PFSK-1 (cell line): Measurements from ENCODE around the gene PRDM16.

Source experiments
- FOXP2 ChIP-seq: optimal IDR thresholded peaks from 2 replicates; pipeline ENCODE3; 2011; ENCODE audit warnings: borderline replicate concordance, control low read depth, inconsistent platforms; ENCODE audit not compliant: insufficient read depth; ENCODE audit errors: extremely low read length, extremely low read depth
- POLR2AphosphoS5 ChIP-seq: IDR thresholded peaks from 2 replicates; pipeline ENCODE4 v1.6.1; 2012; ENCODE audit warnings: low read depth, mild to moderate bottlenecking, control low read depth, low read length, moderate library complexity
- SIN3A ChIP-seq: IDR thresholded peaks from 2 replicates; pipeline ENCODE4 v1.6.1; 2012; ENCODE audit warnings: mild to moderate bottlenecking, low read length, moderate library complexity, borderline replicate concordance; ENCODE audit not compliant: insufficient read depth
- TAF1 ChIP-seq: IDR thresholded peaks from 2 replicates; pipeline ENCODE4 v1.6.1; 2012; ENCODE audit warnings: low read length, control low read depth, borderline replicate concordance; ENCODE audit not compliant: insufficient read depth
- TF ChIP-seq, protein P1 (sequence below), 2 experiments: IDR thresholded peaks; 2 replicates each; pipeline versions ENCODE4 v1.6.1 to v1.8.0; 2011 to 2012; ENCODE audit warnings: low read depth in 2 of 2, low read length in 2 of 2, control low read depth in 1 of 2, inconsistent platforms in 1 of 2, mild to moderate bottlenecking in 1 of 2, moderate library complexity in 1 of 2; ENCODE audit not compliant: insufficient read depth in 1 of 2

PRDM16 gene

DNA sequence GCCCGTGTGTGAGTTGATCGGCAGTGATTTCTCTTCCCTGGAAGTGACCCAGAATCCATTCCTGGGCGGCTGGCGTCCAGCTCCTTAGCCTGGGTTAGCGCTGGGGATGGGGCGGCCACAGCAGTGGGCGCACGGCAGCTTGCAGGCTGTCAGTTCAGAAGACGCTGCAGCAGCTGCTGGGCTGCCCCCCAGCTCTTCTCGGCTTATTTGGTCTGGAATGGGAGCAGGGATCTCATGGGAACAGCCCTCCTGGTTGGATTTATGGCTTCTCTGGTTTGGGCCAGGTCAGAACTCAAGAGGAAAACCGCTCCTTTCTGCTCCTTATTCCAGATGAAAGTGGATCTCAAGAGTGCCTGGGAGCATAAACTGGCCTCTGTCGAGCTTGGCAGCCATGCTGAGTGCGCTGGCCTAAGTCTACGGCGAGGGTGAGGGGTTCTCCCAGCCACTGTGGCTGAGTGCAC lies 148.2 kb downstream of the PRDM16 start:
- TF ChIP-seq SIN3A = no peak

DNA sequence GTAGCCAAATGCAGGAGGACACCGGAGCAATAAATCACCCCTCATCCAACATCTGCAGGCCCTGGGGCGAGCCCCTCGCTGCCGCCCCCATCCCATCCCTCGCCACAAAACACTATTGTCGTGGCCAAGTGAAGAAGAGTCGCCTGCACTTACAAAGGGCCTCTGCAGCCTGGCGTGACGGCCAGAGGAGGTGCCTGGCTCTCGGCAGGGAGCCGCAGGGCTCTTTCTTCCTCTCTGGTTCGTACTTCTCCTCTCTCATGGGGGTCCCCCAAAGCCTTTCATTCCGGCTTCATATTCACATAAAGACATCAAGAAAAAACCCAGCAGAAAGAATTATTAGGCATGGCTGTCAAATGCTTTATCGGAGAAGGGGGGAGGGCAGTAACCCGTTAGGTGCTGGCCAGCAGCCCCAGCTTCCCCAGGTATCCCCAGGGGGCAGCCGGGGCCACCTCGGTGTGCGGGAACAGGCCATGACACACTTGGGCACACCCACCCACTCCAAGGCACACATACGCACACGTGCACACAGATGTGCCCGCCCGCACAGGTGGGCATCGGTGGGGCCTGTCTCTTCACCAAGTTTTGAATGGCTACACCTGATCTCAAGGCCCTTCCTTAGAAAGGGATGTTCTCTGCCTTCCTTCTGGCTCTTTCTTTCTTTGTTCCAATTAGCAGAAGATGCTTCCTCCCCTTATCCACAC lies 149.1 kb downstream of the PRDM16 start:
- no peak for TF ChIP-seq POLR2AphosphoS5
- TF ChIP-seq, protein P1, sequence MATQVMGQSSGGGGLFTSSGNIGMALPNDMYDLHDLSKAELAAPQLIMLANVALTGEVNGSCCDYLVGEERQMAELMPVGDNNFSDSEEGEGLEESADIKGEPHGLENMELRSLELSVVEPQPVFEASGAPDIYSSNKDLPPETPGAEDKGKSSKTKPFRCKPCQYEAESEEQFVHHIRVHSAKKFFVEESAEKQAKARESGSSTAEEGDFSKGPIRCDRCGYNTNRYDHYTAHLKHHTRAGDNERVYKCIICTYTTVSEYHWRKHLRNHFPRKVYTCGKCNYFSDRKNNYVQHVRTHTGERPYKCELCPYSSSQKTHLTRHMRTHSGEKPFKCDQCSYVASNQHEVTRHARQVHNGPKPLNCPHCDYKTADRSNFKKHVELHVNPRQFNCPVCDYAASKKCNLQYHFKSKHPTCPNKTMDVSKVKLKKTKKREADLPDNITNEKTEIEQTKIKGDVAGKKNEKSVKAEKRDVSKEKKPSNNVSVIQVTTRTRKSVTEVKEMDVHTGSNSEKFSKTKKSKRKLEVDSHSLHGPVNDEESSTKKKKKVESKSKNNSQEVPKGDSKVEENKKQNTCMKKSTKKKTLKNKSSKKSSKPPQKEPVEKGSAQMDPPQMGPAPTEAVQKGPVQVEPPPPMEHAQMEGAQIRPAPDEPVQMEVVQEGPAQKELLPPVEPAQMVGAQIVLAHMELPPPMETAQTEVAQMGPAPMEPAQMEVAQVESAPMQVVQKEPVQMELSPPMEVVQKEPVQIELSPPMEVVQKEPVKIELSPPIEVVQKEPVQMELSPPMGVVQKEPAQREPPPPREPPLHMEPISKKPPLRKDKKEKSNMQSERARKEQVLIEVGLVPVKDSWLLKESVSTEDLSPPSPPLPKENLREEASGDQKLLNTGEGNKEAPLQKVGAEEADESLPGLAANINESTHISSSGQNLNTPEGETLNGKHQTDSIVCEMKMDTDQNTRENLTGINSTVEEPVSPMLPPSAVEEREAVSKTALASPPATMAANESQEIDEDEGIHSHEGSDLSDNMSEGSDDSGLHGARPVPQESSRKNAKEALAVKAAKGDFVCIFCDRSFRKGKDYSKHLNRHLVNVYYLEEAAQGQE (IDR thresholded peaks at IDR 0.05; ENCODE audit: insufficient read depth in 1 of 2, low read depth in 2 of 2, low read length in 2 of 2) = no peak
- no peak for TF ChIP-seq TAF1
- TF ChIP-seq FOXP2 = no peak
- no peak for TF ChIP-seq SIN3A

DNA sequence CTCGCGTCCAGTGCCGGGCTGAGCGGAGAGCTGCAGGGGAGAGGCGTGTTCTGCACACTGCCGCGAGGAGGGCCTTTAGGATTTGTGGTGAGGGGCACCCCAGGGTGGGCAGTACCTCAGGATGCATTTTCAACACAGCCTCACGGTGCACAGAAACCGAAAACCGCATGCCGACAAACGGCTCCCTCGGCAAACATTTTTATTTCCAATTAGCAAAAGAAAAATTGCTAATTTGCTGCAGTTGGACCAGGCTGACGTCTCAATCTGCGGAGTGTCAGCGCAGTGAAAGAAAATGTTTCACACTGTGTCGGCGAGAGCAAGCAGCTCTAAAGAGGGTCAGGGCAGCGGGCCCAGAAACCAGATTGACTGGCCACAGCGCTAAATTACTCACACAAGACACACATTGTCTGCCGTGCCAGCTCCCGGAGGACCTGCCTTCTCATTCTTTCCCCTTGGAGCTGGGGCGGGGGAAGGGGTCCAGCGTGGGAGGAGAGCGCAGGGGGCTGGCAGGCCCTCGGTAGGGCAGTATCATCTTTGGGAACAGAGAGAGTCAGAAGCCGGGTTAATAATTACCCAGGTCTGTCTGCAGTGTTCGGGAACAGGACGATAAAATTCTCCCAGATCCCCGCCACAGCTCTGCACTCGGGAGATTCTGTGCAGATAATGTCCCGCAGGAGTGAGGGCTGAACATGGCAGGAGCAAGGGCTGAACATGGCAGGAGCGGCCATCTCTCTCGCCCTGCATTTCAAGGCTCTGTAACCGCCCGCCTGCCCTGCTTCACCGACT lies 150.2 kb downstream of the PRDM16 start:
- no peak for TF ChIP-seq TAF1
- TF ChIP-seq SIN3A = no peak
- TF ChIP-seq FOXP2 = no peak
- no peak for TF ChIP-seq POLR2AphosphoS5
- TF ChIP-seq, protein P1 (IDR thresholded peaks at IDR 0.05; ENCODE audit: insufficient read depth in 1 of 2, low read depth in 2 of 2, low read length in 2 of 2) = no peak

DNA sequence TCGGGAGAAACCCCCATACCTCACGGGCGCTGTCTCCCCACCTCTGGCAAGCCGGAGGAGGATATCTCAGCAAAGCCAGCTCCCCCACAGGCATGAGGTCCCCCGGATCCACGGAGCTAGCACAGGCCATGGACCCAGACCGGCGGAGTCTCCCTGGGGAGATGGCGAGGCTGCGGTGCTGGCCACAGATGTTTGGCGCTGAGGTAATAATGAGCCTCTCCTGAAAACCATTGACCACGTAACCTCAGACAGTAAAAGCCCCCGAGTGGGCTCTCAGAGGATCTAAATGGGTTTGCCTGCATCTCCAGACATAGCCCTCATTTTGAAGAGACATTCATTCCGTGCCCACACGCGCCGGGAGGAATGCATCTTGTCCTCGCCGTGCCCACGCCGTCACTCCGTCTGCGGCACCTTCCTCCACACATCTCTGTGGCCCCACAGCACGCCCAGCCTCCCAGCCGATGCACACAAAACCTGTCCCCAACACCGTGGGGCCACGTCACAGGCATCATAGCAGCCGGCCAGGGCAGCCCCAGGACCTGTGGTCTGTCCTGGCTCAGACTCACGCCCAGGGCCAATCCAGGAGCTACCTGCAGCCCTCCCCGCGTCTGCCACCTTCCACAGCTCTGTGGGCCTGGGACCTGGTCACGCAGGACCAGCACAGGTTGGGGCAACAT lies 150.9 kb downstream of the PRDM16 start:
- TF ChIP-seq TAF1 (no peak), POLR2AphosphoS5 (no peak), FOXP2 (no peak), SIN3A (no peak)
- TF ChIP-seq, protein P1 (IDR thresholded peaks at IDR 0.05; ENCODE audit: insufficient read depth in 1 of 2, low read depth in 2 of 2, low read length in 2 of 2) = no peak

DNA sequence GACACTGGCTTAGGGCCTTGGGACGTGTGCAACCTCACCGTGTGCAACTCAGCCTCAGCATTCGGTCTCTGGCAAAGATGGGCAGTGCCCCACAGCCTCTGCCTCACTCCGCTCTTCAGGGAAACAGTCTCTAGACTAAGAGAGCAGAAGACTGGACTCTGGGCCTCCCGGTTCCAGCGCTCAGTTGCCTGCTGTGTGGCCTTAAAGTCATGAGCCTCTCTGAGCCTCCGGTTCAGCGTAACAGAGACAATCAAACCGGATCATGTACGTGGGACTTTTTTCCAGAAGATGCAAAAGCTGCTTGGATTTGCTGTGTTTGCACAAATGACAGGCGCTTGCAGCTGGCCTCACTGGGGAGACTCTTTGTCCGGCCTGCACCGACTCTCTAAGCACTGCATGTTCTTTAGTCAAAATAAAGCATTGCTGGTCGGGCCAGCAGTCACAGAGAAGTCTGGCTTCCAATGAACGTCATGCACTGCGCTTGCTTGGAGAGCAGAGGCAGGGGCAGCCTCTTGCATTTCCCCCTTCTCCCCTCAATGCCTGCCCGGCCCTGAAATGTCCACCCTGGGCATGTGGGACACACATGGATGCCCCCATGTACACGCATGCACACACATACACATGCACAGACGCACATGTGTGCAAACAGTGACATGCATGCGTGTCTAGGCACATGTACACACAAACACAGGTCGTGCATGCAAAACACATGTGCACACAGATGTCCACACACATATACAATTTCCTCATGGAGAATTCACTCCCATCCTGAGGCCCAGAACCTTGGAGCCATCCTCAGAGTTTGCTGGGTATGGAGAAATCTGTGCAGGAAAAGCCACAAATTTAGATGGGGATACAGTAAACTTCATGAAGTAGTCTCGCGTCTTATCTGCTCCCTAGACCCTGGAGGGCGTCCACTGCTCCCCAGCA lies 152.4 kb downstream of the PRDM16 start:
- no peak for TF ChIP-seq TAF1
- no peak for TF ChIP-seq POLR2AphosphoS5
- no peak for TF ChIP-seq SIN3A
- no peak for TF ChIP-seq FOXP2
